ENCODE results near the gene SKIL. TPM values are rescaled to one million over a fixed set of nuclear protein-coding genes. Genes with fewer than 3 reads are reported as not detected.

SKIL gene, protein sequence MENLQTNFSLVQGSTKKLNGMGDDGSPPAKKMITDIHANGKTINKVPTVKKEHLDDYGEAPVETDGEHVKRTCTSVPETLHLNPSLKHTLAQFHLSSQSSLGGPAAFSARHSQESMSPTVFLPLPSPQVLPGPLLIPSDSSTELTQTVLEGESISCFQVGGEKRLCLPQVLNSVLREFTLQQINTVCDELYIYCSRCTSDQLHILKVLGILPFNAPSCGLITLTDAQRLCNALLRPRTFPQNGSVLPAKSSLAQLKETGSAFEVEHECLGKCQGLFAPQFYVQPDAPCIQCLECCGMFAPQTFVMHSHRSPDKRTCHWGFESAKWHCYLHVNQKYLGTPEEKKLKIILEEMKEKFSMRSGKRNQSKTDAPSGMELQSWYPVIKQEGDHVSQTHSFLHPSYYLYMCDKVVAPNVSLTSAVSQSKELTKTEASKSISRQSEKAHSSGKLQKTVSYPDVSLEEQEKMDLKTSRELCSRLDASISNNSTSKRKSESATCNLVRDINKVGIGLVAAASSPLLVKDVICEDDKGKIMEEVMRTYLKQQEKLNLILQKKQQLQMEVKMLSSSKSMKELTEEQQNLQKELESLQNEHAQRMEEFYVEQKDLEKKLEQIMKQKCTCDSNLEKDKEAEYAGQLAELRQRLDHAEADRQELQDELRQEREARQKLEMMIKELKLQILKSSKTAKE
- 86.7 TPM for total RNA-seq
- long read RNA-seq, transcript SKIL-201 (7 exons, 3,057 nt): major isoform, 6 of 39 reads
- long read RNA-seq, partial matches to known transcripts: 2 of 39 reads
- long read RNA-seq, other reads (novel, unspliced or antisense): 29 of 39 reads

DNA sequence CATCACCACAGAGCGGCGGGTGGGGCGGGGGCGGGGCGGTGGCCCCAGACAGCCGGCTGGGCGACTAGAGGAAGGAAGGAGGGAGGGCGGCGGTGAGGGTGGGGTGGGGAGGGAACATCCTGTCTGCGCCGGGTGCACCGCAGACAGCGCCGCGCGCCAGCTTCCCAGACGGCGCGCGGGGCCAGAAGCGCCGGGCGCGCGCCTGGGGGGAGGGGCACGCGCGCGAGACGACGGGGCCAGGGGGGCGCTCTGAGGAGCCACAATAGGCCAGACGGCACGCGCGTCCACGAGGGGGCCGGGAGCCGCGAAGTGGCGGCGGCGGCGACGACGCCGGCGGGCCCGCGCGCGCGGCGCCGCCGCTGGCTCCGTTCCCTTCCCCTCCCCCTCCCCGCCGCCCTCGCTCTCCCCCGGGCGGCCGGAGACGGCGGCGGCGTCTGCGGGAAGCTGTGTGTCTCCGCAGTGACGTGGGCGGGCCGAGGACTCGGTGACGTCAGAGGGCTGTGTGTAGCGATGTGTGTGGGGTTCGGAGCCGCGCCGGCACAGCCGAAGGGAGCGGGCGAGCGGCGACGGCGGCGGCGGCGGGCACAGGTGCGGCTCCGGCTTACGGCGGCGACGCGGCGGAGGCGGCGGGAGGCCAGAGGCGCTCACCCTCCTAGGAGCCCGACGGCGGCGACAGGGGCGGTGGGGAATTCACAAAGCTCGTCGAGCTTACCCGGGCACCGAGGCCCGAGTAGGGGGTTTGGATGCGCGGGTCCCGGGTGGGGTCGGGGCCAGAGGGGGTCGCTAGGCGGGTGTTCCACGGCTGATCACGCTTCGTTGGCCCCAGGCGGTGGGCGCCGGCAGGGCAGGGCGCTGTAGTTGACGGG lies at the start of gene SKIL:
Gene SKIL, plus strand, starts transcription at position 540 of the 866 bp plus-strand sequence. CDS start 2,617 bp downstream, outside the sequence.
- peaks cover 59% of the 10 kb centered on the region for H3K4me1 ChIP-seq
- intact Hi-C loops (cut with DNase I): no loop called here
- no peaks in the 10 kb centered on the region for H3K9me3 ChIP-seq
- TF ChIP-seq, protein P1, sequence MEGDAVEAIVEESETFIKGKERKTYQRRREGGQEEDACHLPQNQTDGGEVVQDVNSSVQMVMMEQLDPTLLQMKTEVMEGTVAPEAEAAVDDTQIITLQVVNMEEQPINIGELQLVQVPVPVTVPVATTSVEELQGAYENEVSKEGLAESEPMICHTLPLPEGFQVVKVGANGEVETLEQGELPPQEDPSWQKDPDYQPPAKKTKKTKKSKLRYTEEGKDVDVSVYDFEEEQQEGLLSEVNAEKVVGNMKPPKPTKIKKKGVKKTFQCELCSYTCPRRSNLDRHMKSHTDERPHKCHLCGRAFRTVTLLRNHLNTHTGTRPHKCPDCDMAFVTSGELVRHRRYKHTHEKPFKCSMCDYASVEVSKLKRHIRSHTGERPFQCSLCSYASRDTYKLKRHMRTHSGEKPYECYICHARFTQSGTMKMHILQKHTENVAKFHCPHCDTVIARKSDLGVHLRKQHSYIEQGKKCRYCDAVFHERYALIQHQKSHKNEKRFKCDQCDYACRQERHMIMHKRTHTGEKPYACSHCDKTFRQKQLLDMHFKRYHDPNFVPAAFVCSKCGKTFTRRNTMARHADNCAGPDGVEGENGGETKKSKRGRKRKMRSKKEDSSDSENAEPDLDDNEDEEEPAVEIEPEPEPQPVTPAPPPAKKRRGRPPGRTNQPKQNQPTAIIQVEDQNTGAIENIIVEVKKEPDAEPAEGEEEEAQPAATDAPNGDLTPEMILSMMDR (IDR thresholded peaks at IDR 0.05): no peak
- H3K36me3 ChIP-seq: peaks cover 22% of the 10 kb centered on the region
- DNase-seq: peak; percentile 99
- H3K4me3 ChIP-seq: peak within 1 kb of the TSS; percentile 98
- H3K27ac ChIP-seq: peak within 1 kb of the TSS; percentile 100
- no peaks in the 10 kb centered on the region for H3K27me3 ChIP-seq (ENCODE audit: low read depth)
- ATAC-seq: peak; percentile 89 to 91

GRCh38 chr3:170309046-170309445 lies 48.5 kb upstream of the SKIL start:
- H3K27ac ChIP-seq: no peak overlapping the region
- no peaks in the 10 kb centered on the region for H3K9me3 ChIP-seq
- ATAC-seq (no peak), DNase-seq (no peak)
- TF ChIP-seq, protein P1 (IDR thresholded peaks at IDR 0.05): no peak
- intact Hi-C loops (cut with DNase I): no loop called here
- H3K4me1 ChIP-seq: peaks cover 13% of the 10 kb centered on the region
- no peak overlapping the region for H3K4me3 ChIP-seq
- H3K27me3 ChIP-seq (ENCODE audit: low read depth): no peaks in the 10 kb centered on the region
- no peaks in the 10 kb centered on the region for H3K36me3 ChIP-seq

DNA sequence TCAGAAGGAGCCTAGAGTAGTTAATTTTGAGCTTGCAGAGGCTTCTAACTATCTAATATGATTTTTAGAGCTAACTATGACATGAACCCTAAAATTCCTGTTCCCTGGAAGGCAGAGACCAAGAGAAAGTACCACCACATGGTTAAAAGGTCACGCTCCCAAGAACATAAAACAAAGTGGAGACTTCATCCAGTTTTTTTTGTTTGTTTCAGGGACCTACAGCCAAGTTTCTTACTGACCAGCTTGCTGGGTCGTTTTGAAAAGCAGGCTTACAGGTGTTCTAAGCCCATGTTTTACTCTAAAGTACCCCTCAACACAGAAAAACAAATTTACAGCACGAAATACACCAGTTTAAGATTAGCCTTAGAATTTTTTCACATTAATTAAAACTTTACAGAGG lies 39.6 kb upstream of the SKIL start:
- TF ChIP-seq, protein P1 (IDR thresholded peaks at IDR 0.05): no peak
- Histone ChIP-seq H3K36me3 (no peaks in the 10 kb centered on the region), H3K4me3 (no peak overlapping the region), H3K27me3 (ENCODE audit: low read depth) (no peaks in the 10 kb centered on the region), H3K9me3 (no peaks in the 10 kb centered on the region), H3K4me1 (no peaks in the 10 kb centered on the region), H3K27ac (no peak overlapping the region)
- intact Hi-C loops (cut with DNase I): loop anchor here (10.0 kb wide), 1 partner anchor 77 kb away; no protein-coding TSS in a partner anchor
- DNase-seq: no peak
- no peak for ATAC-seq

- no peak overlapping the region for H3K27ac ChIP-seq
- TF ChIP-seq, protein P1 (IDR thresholded peaks at IDR 0.05): no peak
- no peaks in the 10 kb centered on the region for H3K27me3 ChIP-seq (ENCODE audit: low read depth)
- no peak for ATAC-seq
- no peaks in the 10 kb centered on the region for H3K9me3 ChIP-seq
- intact Hi-C loops (cut with DNase I): no loop called here
- no peaks in the 10 kb centered on the region for H3K36me3 ChIP-seq
- no peak for DNase-seq
- H3K4me3 ChIP-seq: no peak overlapping the region
- H3K4me1 ChIP-seq: no peaks in the 10 kb centered on the region
Observed at GRCh38 chr3:170320461-170321121, 36.9 kb upstream of the SKIL start.

All from lower lobe of right lung (tissue), 2 donors.